Transverse colon (tissue), 4 donors: ENCODE measurements around the gene ZNF768.

Experiments used
- EP300 ChIP-seq: sonication (generic); formaldehyde crosslinking; IDR thresholded peaks from one replicate; pipeline ENCODE4 v1.6.1; 2017; ENCODE audit warnings: antibody characterized with exemption, low read depth
- POLR2AphosphoS5 ChIP-seq, 3 donors: sonication (generic); formaldehyde crosslinking; IDR thresholded peaks; one replicate each; pipeline ENCODE4 v1.6.1; 2016; ENCODE audit warnings: antibody characterized with exemption in 3 of 3
- TF ChIP-seq, protein P1 (sequence below), 5 experiments: fragments of 200-600 bp in 3 of 5; fragments of 450-650 bp in 2 of 5; sonication (generic) in 3 of 5; IDR thresholded peaks; 1 replicate in 2 of 5; 2 replicates in 3 of 5; pipeline ENCODE4 v1.5.1; 2016 to 2017; ENCODE audit warnings: antibody characterized with exemption in 5 of 5, inconsistent platforms in 3 of 5, mild to moderate bottlenecking in 2 of 5, moderate library complexity in 1 of 5

- TF ChIP-seq, protein P1, sequence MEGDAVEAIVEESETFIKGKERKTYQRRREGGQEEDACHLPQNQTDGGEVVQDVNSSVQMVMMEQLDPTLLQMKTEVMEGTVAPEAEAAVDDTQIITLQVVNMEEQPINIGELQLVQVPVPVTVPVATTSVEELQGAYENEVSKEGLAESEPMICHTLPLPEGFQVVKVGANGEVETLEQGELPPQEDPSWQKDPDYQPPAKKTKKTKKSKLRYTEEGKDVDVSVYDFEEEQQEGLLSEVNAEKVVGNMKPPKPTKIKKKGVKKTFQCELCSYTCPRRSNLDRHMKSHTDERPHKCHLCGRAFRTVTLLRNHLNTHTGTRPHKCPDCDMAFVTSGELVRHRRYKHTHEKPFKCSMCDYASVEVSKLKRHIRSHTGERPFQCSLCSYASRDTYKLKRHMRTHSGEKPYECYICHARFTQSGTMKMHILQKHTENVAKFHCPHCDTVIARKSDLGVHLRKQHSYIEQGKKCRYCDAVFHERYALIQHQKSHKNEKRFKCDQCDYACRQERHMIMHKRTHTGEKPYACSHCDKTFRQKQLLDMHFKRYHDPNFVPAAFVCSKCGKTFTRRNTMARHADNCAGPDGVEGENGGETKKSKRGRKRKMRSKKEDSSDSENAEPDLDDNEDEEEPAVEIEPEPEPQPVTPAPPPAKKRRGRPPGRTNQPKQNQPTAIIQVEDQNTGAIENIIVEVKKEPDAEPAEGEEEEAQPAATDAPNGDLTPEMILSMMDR (IDR thresholded peaks at IDR 0.05), result no peak
- TF ChIP-seq EP300 (no peak), POLR2AphosphoS5 (IDR thresholded peaks at IDR 0.05) (no peak)
Measured at GRCh38 chr16:30485818-30486436, 40.4 kb downstream of the ZNF768 start.
